Hematopoietic multipotent progenitor cell (in vitro differentiated cells): ENCODE data around the gene EPYC. TPM values are rescaled to one million over a fixed set of nuclear protein-coding genes. Genes with fewer than 3 reads are reported as not detected.

Experiments used
- DNase-seq, 3 donors: peaks; one replicate each; pipeline ENCODE4 v3.0.0-alpha.2; 2011 to 2015; ENCODE audit warnings: low read depth in 2 of 3, low spot score in 2 of 3
- total RNA-seq: library from RNA; depleted of rRNA; stranded (reverse); fragments of >200 nt; gene quantifications from one replicate; pipeline ENCODE4 v1.2.3, GENCODE V29; 2012

Gene EPYC
- total RNA-seq, 1 donor: not detected

GRCh38 chr12:90959538-90960139, 45.1 kb downstream of the EPYC start:
- DNase-seq: peak in 2 of 3 donors; percentile 26 to 59

- DNase-seq: peak in 1 of 3 donors; percentile 11
Observed at GRCh38 chr12:90959032-90959431, 45.7 kb downstream of the EPYC start.

- no peak for DNase-seq
Observed at GRCh38 chr12:90958347-90958746, 46.4 kb downstream of the EPYC start.

GRCh38 chr12:90954921-90955320, 49.9 kb downstream of the EPYC start, which contains the start of gene CCER1:
Gene CCER1 (minus strand): TSS chr12:90955176. CDS start chr12:90954742, 434 bp downstream.
- DNase-seq: no peak

- no peak for DNase-seq
Observed at GRCh38 chr12:90954428-90954827, 50.3 kb downstream of the EPYC start.

GRCh38 chr12:90953956-90954421, 50.8 kb downstream of the EPYC start:
- DNase-seq: no peak

GRCh38 chr12:90951432-90952105, 53.2 kb downstream of the EPYC start:
- DNase-seq: no peak

GRCh38 chr12:90947869-90948268, 56.9 kb downstream of the EPYC start:
- no peak for DNase-seq

- DNase-seq: peak in 2 of 3 donors; percentile 12 to 48
Observed at GRCh38 chr12:90945070-90945649, 59.6 kb downstream of the EPYC start.

GRCh38 chr12:90943255-90943654, 61.5 kb downstream of the EPYC start:
- DNase-seq: no peak

GRCh38 chr12:90940872-90941499, 63.8 kb downstream of the EPYC start:
- DNase-seq: peak in 2 of 3 donors; percentile 20 to 46

- no peak for DNase-seq
Observed at GRCh38 chr12:90939382-90939781, 65.4 kb downstream of the EPYC start.

GRCh38 chr12:90938451-90938850, 66.3 kb downstream of the EPYC start:
- DNase-seq: no peak

- no peak for DNase-seq
Observed at GRCh38 chr12:90937651-90938050, 67.1 kb downstream of the EPYC start.

GRCh38 chr12:90936230-90937005, 68.4 kb downstream of the EPYC start:
- DNase-seq: no peak

- DNase-seq: no peak
Observed at GRCh38 chr12:90925562-90925961, 79.2 kb downstream of the EPYC start.

- no peak for DNase-seq
Observed at GRCh38 chr12:90924406-90924805, 80.4 kb downstream of the EPYC start.

- DNase-seq: no peak
Observed at GRCh38 chr12:90922145-90922627, 82.6 kb downstream of the EPYC start.

- DNase-seq: no peak
Observed at GRCh38 chr12:90921536-90921935, 83.2 kb downstream of the EPYC start.

- no peak for DNase-seq
Observed at GRCh38 chr12:90920222-90920621, 84.5 kb downstream of the EPYC start.
